HG03469 (cell line): ENCODE measurements around the gene B3GNT7.
"Not testable (repeated sequence)": the region's sequence is repeated elsewhere in the genome, so short reads cannot be mapped to it uniquely, and the experiment has no call there.

Experiments
- ATAC-seq: cut with Tn5 transposase; IDR thresholded peaks from one replicate; pipeline ENCODE4 v1.9.1; 2021; ENCODE audit warnings: mild to moderate bottlenecking, moderate library complexity, moderate number of reproducible peaks; ENCODE audit not compliant: unreplicated experiment

Gene B3GNT7

GRCh38 chr2:231364961-231365810, 30.3 kb upstream of the B3GNT7 start:
- no peak for ATAC-seq

- no peak for ATAC-seq
Observed at GRCh38 chr2:231367178-231367577, 28.3 kb upstream of the B3GNT7 start.

GRCh38 chr2:231369580-231370428, 25.7 kb upstream of the B3GNT7 start:
- no peak for ATAC-seq

- no peak for ATAC-seq
Observed at GRCh38 chr2:231370429-231370748, 25.1 kb upstream of the B3GNT7 start.

- ATAC-seq = no peak
Observed at GRCh38 chr2:231370749-231371429, 24.6 kb upstream of the B3GNT7 start.

- no peak for ATAC-seq
Observed at GRCh38 chr2:231371430-231372054, 24.0 kb upstream of the B3GNT7 start.

GRCh38 chr2:231372326-231372725, 23.2 kb upstream of the B3GNT7 start:
- ATAC-seq = no peak

- ATAC-seq = no peak
Observed at GRCh38 chr2:231373184-231373583, 22.3 kb upstream of the B3GNT7 start.

GRCh38 chr2:231373786-231374349, 21.6 kb upstream of the B3GNT7 start:
- no peak for ATAC-seq

- no peak for ATAC-seq
Observed at GRCh38 chr2:231374771-231375170, 20.7 kb upstream of the B3GNT7 start.

- not testable (repeated sequence) for ATAC-seq
Observed at GRCh38 chr2:231375994-231376615, 19.4 kb upstream of the B3GNT7 start.

GRCh38 chr2:231376857-231377256, 18.7 kb upstream of the B3GNT7 start:
- ATAC-seq = no peak

GRCh38 chr2:231378026-231378722, 17.3 kb upstream of the B3GNT7 start:
- ATAC-seq = no peak

GRCh38 chr2:231379266-231380215, 16.0 kb upstream of the B3GNT7 start:
- no peak for ATAC-seq

- ATAC-seq = no peak
Observed at GRCh38 chr2:231380307-231380706, 15.2 kb upstream of the B3GNT7 start.

GRCh38 chr2:231380991-231381847, 14.3 kb upstream of the B3GNT7 start:
- no peak for ATAC-seq

- ATAC-seq = no peak
Observed at GRCh38 chr2:231382116-231382515, 13.4 kb upstream of the B3GNT7 start.
